ENCODE measurements around the gene ARVCF.

DNA sequence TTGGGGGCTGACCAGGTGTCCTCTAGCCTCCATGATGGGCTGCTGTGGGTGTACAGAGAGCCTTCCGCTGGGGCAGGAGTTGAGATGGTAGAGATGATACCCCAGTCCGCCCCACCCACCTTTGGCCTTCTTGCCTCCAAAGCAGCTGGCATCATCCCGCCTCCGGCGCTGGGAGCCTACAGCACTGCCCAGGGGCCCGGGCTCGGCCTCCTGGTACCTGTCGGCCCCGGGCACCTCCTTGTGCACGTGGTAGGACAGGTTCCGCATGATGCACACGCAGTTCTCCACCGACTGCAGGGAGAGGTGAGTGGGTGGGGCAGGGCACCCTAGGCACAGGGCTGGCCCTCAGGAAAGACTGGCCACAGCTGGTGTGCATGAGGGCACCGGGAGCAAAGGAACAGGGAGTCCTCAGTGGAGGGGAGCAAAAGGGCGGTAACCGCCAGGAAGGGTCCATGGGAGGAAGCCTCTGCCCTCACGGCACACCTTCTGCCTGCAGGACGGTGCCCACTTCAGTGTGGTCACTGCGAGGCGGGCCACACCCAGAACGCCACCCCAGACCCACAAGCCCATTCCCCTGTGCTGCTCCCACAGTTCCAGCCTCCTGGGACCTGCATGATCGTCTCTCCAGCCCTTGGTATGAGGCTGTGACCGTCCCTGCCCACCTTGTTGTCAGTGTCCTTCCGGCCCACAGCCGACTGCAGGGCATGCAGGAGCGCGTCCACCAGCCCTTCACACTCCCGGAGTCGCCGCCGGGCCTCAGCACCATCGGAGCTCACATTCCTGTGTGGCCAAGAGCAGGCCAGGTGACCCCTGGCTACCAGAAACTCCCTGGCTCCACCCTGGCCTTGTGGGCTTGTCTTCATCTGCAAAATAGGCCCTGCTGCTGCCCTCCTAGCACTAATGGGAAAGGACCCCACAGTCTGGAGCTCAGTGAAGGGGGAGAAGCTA, 39.1 kb downstream of the ARVCF start:
- TF ChIP-seq FOXP2 (optimal IDR thresholded peaks at IDR 0.05; ENCODE audit: borderline replicate concordance, extremely low read depth, extremely low read length, insufficient read depth) (no peak), POLR2AphosphoS5 (IDR thresholded peaks at IDR 0.05; ENCODE audit: low read depth, low read length) (peak; percentile 29; the same call in 1 of the 2 replicates), TAF1 (IDR thresholded peaks at IDR 0.05; ENCODE audit: borderline replicate concordance, insufficient read depth, low read length) (no peak), REST (IDR thresholded peaks at IDR 0.05; ENCODE audit: insufficient read depth in 1 of 2, low read depth in 2 of 2, low read length in 2 of 2) (no peak), SIN3A (IDR thresholded peaks at IDR 0.05; ENCODE audit: borderline replicate concordance, insufficient read depth, low read length) (no peak)

Measured in PFSK-1 (cell line).